Chondrocyte (in vitro differentiated cells): ENCODE results near the gene NR1H3. TPM values are rescaled to one million over a fixed set of nuclear protein-coding genes. Genes with fewer than 3 reads are reported as not detected.
A peak's percentile ranks its signal among the peaks of the same experiment; 100 is the strongest.

Experiments used
- DNase-seq: peaks from one replicate; pipeline ENCODE4 v3.0.0; 2021; ENCODE audit warnings: mixed read lengths, low spot score
- H3K27ac Mint-ChIP-seq: one replicate; pipeline ENCODE4 v1.8.0; 2021; ENCODE audit warnings: mild to moderate bottlenecking, moderate library complexity, mixed read lengths; ENCODE audit not compliant: unreplicated experiment
- H3K27me3 Mint-ChIP-seq: 2 replicates; pipeline ENCODE4 v1.8.0; 2021; ENCODE audit warnings: low read depth, mixed read lengths
- H3K36me3 Mint-ChIP-seq: 2 replicates; pipeline ENCODE4 v1.8.0; 2021; ENCODE audit warnings: low read depth, mixed read lengths
- H3K4me1 Mint-ChIP-seq: 2 replicates; pipeline ENCODE4 v1.8.0; 2021; ENCODE audit warnings: low read depth, mild to moderate bottlenecking, mixed read lengths
- H3K4me3 Mint-ChIP-seq: one replicate; pipeline ENCODE4 v1.8.0; 2021; ENCODE audit warnings: mild to moderate bottlenecking, moderate library complexity, mixed read lengths; ENCODE audit not compliant: unreplicated experiment
- H3K9me3 Mint-ChIP-seq: 2 replicates; pipeline ENCODE4 v1.8.0; 2021; ENCODE audit warnings: low read depth, mixed read lengths
- CTCF ChIP-seq: fragments of 200-600 bp; sonication (generic); IDR thresholded peaks from 2 replicates; pipeline ENCODE4 v1.5.0; 2021; ENCODE audit warnings: antibody characterized with exemption, mild to moderate bottlenecking, moderate library complexity
- total RNA-seq: library from RNA; stranded (reverse); gene quantifications from 3 replicates; pipeline ENCODE4 v1.2.1, GENCODE V29; 2021

Gene NR1H3
- total RNA-seq, 1 donor from 2014 or later, result 3.2 TPM

- DNase-seq, result peak; percentile 55
- H3K36me3 Mint-ChIP-seq, result no peaks in the 10 kb centered on the region
- peaks cover 31% of the 10 kb centered on the region for H3K4me1 Mint-ChIP-seq
- no peaks in the 10 kb centered on the region for H3K9me3 Mint-ChIP-seq
- no peak overlapping the region for H3K27ac Mint-ChIP-seq
- H3K4me3 Mint-ChIP-seq, result peak overlapping the region; percentile 53
- no peaks in the 10 kb centered on the region for H3K27me3 Mint-ChIP-seq
- TF ChIP-seq CTCF, result no peak
Measured at GRCh38 chr11:47257177-47257516, 649 bp upstream of the NR1H3 start.

- H3K27me3 Mint-ChIP-seq, result no peaks in the 10 kb centered on the region
- H3K27ac Mint-ChIP-seq, result no peak overlapping the region
- no peaks in the 10 kb centered on the region for H3K9me3 Mint-ChIP-seq
- no peaks in the 10 kb centered on the region for H3K36me3 Mint-ChIP-seq
- H3K4me3 Mint-ChIP-seq, result no peak overlapping the region
- DNase-seq, result peak; percentile 40
- TF ChIP-seq CTCF, result no peak
- H3K4me1 Mint-ChIP-seq, result peaks cover 31% of the 10 kb centered on the region
Measured at GRCh38 chr11:47258317-47258902, 614 bp downstream of the NR1H3 start.

- Mint-ChIP-seq H3K4me1 (peaks cover 27% of the 10 kb centered on the region), H3K27ac (no peak overlapping the region), H3K36me3 (no peaks in the 10 kb centered on the region), H3K9me3 (no peaks in the 10 kb centered on the region), H3K4me3 (no peak overlapping the region), H3K27me3 (no peaks in the 10 kb centered on the region)
- peak; percentile 84 for TF ChIP-seq CTCF
- peak; percentile 59 for DNase-seq
Measured at GRCh38 chr11:47259232-47259977, 1.6 kb downstream of the NR1H3 start.

- H3K36me3 Mint-ChIP-seq, result no peaks in the 10 kb centered on the region
- no peak for TF ChIP-seq CTCF
- peak; percentile 79 for DNase-seq
- no peaks in the 10 kb centered on the region for H3K27me3 Mint-ChIP-seq
- no peak overlapping the region for H3K27ac Mint-ChIP-seq
- no peak overlapping the region for H3K4me3 Mint-ChIP-seq
- no peaks in the 10 kb centered on the region for H3K9me3 Mint-ChIP-seq
- H3K4me1 Mint-ChIP-seq, result peaks cover 27% of the 10 kb centered on the region
Measured at GRCh38 chr11:47260366-47260765, 2.6 kb downstream of the NR1H3 start.

GRCh38 chr11:47261291-47261800 lies 3.5 kb downstream of the NR1H3 start:
- Mint-ChIP-seq H3K4me3 (no peak overlapping the region), H3K4me1 (peaks cover 28% of the 10 kb centered on the region), H3K27ac (no peak overlapping the region), H3K27me3 (no peaks in the 10 kb centered on the region), H3K36me3 (no peaks in the 10 kb centered on the region), H3K9me3 (no peaks in the 10 kb centered on the region)
- peak; percentile 74 for DNase-seq
- no peak for TF ChIP-seq CTCF
